Measurements from ENCODE around the gene ASH1L.
"Not testable (repeated sequence)": the region's sequence is repeated elsewhere in the genome, so short reads cannot be mapped to it uniquely, and the experiment has no call there.

ASH1L gene, protein sequence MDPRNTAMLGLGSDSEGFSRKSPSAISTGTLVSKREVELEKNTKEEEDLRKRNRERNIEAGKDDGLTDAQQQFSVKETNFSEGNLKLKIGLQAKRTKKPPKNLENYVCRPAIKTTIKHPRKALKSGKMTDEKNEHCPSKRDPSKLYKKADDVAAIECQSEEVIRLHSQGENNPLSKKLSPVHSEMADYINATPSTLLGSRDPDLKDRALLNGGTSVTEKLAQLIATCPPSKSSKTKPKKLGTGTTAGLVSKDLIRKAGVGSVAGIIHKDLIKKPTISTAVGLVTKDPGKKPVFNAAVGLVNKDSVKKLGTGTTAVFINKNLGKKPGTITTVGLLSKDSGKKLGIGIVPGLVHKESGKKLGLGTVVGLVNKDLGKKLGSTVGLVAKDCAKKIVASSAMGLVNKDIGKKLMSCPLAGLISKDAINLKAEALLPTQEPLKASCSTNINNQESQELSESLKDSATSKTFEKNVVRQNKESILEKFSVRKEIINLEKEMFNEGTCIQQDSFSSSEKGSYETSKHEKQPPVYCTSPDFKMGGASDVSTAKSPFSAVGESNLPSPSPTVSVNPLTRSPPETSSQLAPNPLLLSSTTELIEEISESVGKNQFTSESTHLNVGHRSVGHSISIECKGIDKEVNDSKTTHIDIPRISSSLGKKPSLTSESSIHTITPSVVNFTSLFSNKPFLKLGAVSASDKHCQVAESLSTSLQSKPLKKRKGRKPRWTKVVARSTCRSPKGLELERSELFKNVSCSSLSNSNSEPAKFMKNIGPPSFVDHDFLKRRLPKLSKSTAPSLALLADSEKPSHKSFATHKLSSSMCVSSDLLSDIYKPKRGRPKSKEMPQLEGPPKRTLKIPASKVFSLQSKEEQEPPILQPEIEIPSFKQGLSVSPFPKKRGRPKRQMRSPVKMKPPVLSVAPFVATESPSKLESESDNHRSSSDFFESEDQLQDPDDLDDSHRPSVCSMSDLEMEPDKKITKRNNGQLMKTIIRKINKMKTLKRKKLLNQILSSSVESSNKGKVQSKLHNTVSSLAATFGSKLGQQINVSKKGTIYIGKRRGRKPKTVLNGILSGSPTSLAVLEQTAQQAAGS (N-terminal part only)

DNA sequence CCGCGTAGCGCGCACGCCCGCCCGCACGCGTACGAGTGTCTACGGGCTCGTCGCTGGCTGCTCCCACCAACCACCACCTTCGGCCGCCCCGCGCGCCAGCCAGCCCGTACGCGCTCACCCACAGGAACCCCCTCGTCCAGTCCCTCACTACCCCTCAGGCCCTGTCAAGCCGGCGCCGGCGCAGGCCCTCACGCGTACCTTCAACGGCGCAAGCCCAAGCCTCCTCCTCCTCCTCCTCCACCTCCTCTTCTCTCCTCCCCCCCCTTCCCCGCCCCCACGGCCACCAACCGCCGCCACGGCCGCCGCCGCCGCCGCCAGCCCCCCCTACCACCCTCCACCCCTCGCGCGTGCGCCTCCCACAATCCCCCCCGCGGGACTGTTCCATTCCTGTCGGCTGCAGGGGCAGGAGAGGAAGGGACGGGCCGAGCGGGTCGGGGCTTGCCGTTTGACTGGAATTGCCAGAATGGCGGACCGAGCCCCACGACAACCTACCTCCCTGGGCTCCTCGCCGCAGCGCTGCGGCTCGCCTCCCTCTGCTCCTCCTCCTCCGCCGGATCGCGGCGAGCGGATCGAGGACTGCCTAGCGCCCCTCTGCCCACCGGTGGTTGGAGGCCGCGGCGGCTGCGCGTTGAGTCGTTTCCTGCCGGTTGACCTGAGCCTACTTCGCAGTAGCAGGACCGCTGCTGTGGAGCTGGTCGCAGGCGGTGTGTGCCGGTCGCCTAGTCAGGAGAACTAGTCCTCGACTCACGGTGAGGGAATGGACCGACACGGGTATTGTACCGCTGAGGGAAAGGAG, at the start of gene ASH1L:
Gene ASH1L, minus strand, starts transcription at position 223 of the 796 bp plus-strand sequence. CDS start 41,284 bp downstream, outside the sequence.
- peak within 1 kb of the TSS; percentile 86 for H3K4me3 ChIP-seq (ENCODE audit: low read depth, low read length)
- no peaks in the 10 kb centered on the region for H3K27me3 ChIP-seq (ENCODE audit: insufficient read depth, low read depth, severe bottlenecking)
- TF ChIP-seq, protein P1, sequence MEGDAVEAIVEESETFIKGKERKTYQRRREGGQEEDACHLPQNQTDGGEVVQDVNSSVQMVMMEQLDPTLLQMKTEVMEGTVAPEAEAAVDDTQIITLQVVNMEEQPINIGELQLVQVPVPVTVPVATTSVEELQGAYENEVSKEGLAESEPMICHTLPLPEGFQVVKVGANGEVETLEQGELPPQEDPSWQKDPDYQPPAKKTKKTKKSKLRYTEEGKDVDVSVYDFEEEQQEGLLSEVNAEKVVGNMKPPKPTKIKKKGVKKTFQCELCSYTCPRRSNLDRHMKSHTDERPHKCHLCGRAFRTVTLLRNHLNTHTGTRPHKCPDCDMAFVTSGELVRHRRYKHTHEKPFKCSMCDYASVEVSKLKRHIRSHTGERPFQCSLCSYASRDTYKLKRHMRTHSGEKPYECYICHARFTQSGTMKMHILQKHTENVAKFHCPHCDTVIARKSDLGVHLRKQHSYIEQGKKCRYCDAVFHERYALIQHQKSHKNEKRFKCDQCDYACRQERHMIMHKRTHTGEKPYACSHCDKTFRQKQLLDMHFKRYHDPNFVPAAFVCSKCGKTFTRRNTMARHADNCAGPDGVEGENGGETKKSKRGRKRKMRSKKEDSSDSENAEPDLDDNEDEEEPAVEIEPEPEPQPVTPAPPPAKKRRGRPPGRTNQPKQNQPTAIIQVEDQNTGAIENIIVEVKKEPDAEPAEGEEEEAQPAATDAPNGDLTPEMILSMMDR (IDR thresholded peaks at IDR 0.05; ENCODE audit: low read depth, low read length), result no peak
- peak within 1 kb of the TSS; percentile 100 for H3K27ac ChIP-seq
- peak; percentile 99 for DNase-seq
- H3K9me3 ChIP-seq (ENCODE audit: severe bottlenecking), result no peaks in the 10 kb centered on the region
- peaks cover 49% of the 10 kb centered on the region for H3K36me3 ChIP-seq

DNA sequence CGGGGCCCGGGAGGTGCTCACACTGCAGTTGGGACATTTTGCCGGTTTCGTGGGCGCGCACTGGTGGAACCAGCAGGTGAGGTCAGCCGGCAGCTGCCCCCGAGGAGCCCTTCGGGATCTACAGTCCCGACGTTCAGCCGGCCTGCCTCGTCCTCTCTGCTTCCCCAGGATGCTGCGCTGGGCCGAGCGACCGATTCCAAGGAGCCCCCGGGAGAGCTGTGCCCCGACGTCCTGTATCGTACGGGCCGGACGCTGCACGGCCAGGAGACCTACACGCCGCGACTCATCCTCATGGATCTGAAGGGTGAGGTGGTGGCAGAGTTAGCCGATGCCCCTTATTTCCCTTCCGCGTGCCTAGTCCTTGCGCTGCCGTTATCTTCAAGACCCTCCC, 47.6 kb upstream of the ASH1L start:
- DNase-seq, H3K27ac ChIP-seq: not testable (repeated sequence)

DNA sequence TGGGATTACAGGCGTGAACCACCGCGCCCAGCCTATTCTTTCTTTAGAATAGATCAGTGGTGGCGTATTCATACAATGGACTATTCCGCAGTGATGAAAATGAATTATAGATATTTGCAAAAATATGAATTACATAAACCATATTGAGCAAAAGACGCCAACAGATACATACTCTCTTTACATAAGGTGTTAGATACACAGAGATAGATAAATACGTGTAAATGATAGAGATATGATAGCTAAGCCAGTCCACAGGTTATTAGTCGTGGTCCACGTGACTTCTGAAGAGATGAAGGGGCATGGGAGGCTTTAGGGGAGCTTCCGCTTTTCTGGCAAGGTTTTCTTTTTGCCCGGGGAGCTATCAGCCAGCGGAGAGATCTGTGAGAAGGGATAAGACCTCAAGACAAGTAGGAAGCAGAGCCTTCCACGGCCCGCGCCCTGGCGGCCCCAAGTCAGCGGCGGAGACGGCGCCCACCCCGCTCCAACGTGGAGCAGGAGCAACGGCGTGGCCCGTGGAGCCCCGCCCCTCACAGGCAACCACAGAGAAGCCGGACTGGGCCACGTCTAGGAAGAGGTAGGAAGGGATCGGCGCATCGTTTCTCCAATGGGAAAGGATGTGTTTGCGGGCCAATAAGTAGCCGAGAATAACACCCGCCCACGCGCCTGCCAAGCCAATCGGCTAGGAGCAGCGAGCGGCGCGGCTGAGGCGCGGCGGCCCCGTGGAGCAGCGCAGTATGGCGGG, 47.1 kb upstream of the ASH1L start, which contains the start of gene MSTO1:
Gene MSTO1, plus strand, starts transcription at position 704 of the 742 bp plus-strand sequence. Its CDS starts 31 bp downstream, at position 735.
- TF ChIP-seq, protein P1 (IDR thresholded peaks at IDR 0.05; ENCODE audit: low read depth, low read length), result no peak
- H3K9me3 ChIP-seq (ENCODE audit: severe bottlenecking), result no peaks in the 10 kb centered on the region
- peak; percentile 100 for DNase-seq
- no peaks in the 10 kb centered on the region for H3K27me3 ChIP-seq (ENCODE audit: insufficient read depth, low read depth, severe bottlenecking)
- H3K36me3 ChIP-seq, result peaks cover 15% of the 10 kb centered on the region
- peak within 1 kb of the TSS; percentile 68 for H3K27ac ChIP-seq
- peak within 1 kb of the TSS; percentile 64 for H3K4me3 ChIP-seq (ENCODE audit: low read depth, low read length)

More for the DNA sequence above, 47.6 kb upstream of the ASH1L start:
- H3K9me3 ChIP-seq (ENCODE audit: severe bottlenecking); H3K27me3 ChIP-seq (ENCODE audit: insufficient read depth, low read depth, severe bottlenecking): not testable (repeated sequence)
- peak overlapping the region; percentile 64 for H3K4me3 ChIP-seq (ENCODE audit: low read depth, low read length)
- peaks cover 21% of the 10 kb centered on the region for H3K36me3 ChIP-seq

DNA sequence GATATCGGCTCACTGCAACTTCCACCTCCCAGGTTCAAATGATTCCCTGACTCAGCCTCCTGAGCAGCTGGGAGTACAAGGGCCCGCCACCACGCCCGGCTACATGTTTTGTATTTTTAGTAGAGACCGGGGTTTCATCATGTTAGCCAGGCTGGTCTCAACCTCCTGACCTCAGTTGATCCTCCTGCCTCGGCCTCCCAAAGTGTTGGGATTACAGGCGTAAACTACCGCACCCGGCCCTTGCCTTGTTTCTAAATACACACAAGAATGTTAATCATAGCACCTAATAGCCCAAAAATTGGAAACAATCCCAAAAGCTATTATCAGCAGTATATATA, 46.3 kb upstream of the ASH1L start:
- no peaks in the 10 kb centered on the region for H3K9me3 ChIP-seq (ENCODE audit: severe bottlenecking)
- no peak overlapping the region for H3K4me3 ChIP-seq (ENCODE audit: low read depth, low read length)
- peaks cover 14% of the 10 kb centered on the region for H3K36me3 ChIP-seq
- H3K27ac ChIP-seq, result no peak overlapping the region
- TF ChIP-seq, protein P1 (IDR thresholded peaks at IDR 0.05; ENCODE audit: low read depth, low read length), result no peak
- DNase-seq, result no peak
- no peaks in the 10 kb centered on the region for H3K27me3 ChIP-seq (ENCODE audit: insufficient read depth, low read depth, severe bottlenecking)

DNA sequence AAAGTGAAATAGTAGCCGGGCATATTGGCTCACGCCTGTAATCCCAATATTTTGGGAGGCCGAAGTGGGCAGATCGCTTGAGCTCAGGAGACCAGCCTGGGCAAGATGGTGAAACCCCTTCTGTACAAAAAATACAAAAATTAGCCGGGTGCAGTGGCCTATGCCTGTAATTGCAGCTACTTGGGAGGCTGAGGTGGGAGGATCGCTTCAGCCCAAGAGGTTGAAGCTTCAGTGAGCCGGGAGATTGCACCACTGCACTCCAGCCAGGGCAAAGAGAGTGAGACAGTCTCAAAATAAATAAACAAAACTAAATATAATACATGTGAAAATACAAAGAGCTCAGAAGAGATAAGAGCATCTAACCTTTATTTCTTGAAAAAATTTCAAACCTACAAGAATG, 45.1 kb upstream of the ASH1L start:
- no peak for DNase-seq
- TF ChIP-seq, protein P1 (IDR thresholded peaks at IDR 0.05; ENCODE audit: low read depth, low read length), result no peak
- Histone ChIP-seq H3K4me3 (ENCODE audit: low read depth, low read length) (no peak overlapping the region), H3K27ac (no peak overlapping the region), H3K27me3 (ENCODE audit: insufficient read depth, low read depth, severe bottlenecking) (no peaks in the 10 kb centered on the region), H3K9me3 (ENCODE audit: severe bottlenecking) (no peaks in the 10 kb centered on the region), H3K36me3 (peaks cover 7% of the 10 kb centered on the region)

DNA sequence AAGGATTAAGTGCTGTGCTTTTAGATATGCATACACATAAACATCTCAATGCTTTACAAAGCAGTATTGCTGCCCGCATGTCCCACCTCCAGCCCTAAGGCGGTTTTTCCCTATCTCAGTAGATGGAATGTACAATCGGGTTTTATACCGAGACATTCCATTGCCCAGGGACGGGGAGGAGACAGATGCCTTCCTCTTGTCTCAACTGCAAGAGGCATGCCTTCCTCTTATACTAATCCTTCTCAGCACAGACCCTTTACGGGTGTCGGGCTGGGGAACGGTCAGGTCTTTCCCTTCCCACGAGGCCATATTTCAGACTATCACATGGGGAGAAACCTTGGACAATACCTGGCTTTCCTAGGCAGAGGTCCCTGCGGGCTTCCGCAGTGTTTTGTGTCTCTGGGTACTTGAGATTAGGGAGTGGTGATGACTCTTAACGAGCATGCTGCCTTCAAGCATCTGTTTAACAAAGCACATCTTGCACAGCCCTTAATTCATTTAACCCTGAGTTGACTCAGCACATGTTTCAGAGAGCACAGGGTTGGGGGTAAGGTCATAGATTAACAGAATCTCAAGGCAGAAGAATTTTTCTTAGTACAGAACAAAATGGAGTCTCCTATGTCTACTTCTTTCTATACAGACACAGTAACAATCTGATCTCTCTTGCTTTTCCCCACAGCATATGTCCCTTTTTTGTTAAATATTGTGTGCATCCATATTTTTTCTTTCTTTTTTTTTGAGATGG, 37.4 kb upstream of the ASH1L start:
- H3K4me3 ChIP-seq (ENCODE audit: low read depth, low read length), result peak overlapping the region; percentile 28

More for the DNA sequence above, 37.4 kb upstream of the ASH1L start:
- DNase-seq, result peak; percentile 50
- H3K27ac ChIP-seq, result peak overlapping the region; percentile 64
- not testable (repeated sequence) for H3K36me3 ChIP-seq; H3K27me3 ChIP-seq (ENCODE audit: insufficient read depth, low read depth, severe bottlenecking); H3K9me3 ChIP-seq (ENCODE audit: severe bottlenecking)
